DOHH2 (cell line): ENCODE data around the gene TOPBP1.

ENCODE experiments used
- H3F3A ChIP-seq: fragments of 200-600 bp; sonication (generic), shearing (Covaris generic); 2 replicates; pipeline ENCODE4 v1.6.0; 2016; ENCODE audit warnings: antibody characterized with exemption, mild to moderate bottlenecking; ENCODE audit not compliant: control insufficient read depth, insufficient read depth
- H3K27ac ChIP-seq: fragments of 200-600 bp; sonication (generic); 2 replicates; pipeline ENCODE4 v1.5.1; 2014; ENCODE audit warnings: low read depth, mild to moderate bottlenecking, low read length, moderate library complexity
- H3K27me3 ChIP-seq: fragments of 200-600 bp; sonication (generic); 2 replicates; pipeline ENCODE4 v1.6.1; 2014; ENCODE audit warnings: mild to moderate bottlenecking, low read length, mixed read lengths; ENCODE audit not compliant: control insufficient read depth
- H3K36me3 ChIP-seq: fragments of 200-600 bp; sonication (generic); 2 replicates; pipeline ENCODE4 v1.6.1; 2014; ENCODE audit warnings: mild to moderate bottlenecking, low read length, moderate library complexity, mixed read lengths; ENCODE audit not compliant: control insufficient read depth
- H3K4me1 ChIP-seq: fragments of 200-600 bp; sonication (generic); 2 replicates; pipeline ENCODE4 v1.6.1; 2014; ENCODE audit warnings: mild to moderate bottlenecking, low read length, mixed read lengths; ENCODE audit not compliant: control insufficient read depth
- H3K4me2 ChIP-seq: fragments of 200-600 bp; sonication (generic); 2 replicates; pipeline ENCODE4 v1.6.0; 2014; ENCODE audit warnings: mild to moderate bottlenecking, low read length, moderate library complexity
- H3K4me3 ChIP-seq: fragments of 200-600 bp; sonication (generic); 2 replicates; pipeline ENCODE4 v1.5.1; 2014; ENCODE audit warnings: mild to moderate bottlenecking, low read length, mixed read lengths
- H3K79me2 ChIP-seq: fragments of 200-600 bp; sonication (generic); 2 replicates; pipeline ENCODE4 v1.6.1; 2014; ENCODE audit warnings: mild to moderate bottlenecking, low read length, mixed read lengths; ENCODE audit not compliant: control insufficient read depth
- H3K9me2 ChIP-seq: fragments of 200-600 bp; sonication (generic); replicated peaks from 2 replicates; pipeline ENCODE4 v1.6.1; 2014; ENCODE audit warnings: mild to moderate bottlenecking, low read length, mixed read lengths; ENCODE audit not compliant: control insufficient read depth
- H3K9me3 ChIP-seq: fragments of 200-600 bp; sonication (generic); 2 replicates; pipeline ENCODE4 v1.6.1; 2014; ENCODE audit warnings: antibody characterized with exemption, low read length, mixed read lengths; ENCODE audit not compliant: control insufficient read depth, insufficient read depth
- H4K20me1 ChIP-seq: fragments of 200-600 bp; sonication (generic); 2 replicates; pipeline ENCODE4 v1.6.0; 2014; ENCODE audit warnings: low read depth, mild to moderate bottlenecking, antibody characterized with exemption, low read length, moderate library complexity; ENCODE audit not compliant: control insufficient read depth, insufficient read depth
- CTCF ChIP-seq: fragments of 200-600 bp; sonication (generic); IDR thresholded peaks from one replicate; pipeline ENCODE4 v1.5.1; 2014; ENCODE audit warnings: antibody characterized with exemption, mild to moderate bottlenecking, low read depth, low read length; ENCODE audit not compliant: poor library complexity, severe bottlenecking
- EZH2phosphoT487 ChIP-seq: fragments of 200-600 bp; sonication (generic); IDR thresholded peaks from 2 replicates; pipeline ENCODE4 v1.6.1; 2017; ENCODE audit warnings: borderline replicate concordance, mild to moderate bottlenecking, antibody characterized with exemption, low read length, moderate library complexity, mixed read lengths

The TOPBP1 gene

GRCh38 chr3:133568294-133569014 is 93.3 kb downstream of the TOPBP1 start:
- Histone ChIP-seq H3K4me3 (no peak overlapping the region), H3K79me2 (peaks cover under 1% of the 10 kb centered on the region; the same call in 1 of the 2 replicates), H3F3A (peaks cover 16% of the 10 kb centered on the region), H3K4me1 (peaks cover 68% of the 10 kb centered on the region), H3K9me3 (no peaks in the 10 kb centered on the region), H4K20me1 (no peaks in the 10 kb centered on the region), H3K36me3 (no peaks in the 10 kb centered on the region), H3K27ac (no peak overlapping the region), H3K4me2 (no peak overlapping the region), H3K27me3 (no peaks in the 10 kb centered on the region), H3K9me2 (no peaks in the 10 kb centered on the region)
- TF ChIP-seq EZH2phosphoT487, result no peak
- no peak for TF ChIP-seq CTCF

GRCh38 chr3:133563816-133564215 is 97.9 kb downstream of the TOPBP1 start:
- no peaks in the 10 kb centered on the region for H3K9me2 ChIP-seq
- no peaks in the 10 kb centered on the region for H4K20me1 ChIP-seq
- no peaks in the 10 kb centered on the region for H3K36me3 ChIP-seq
- H3K4me3 ChIP-seq, result no peak overlapping the region
- peaks cover 47% of the 10 kb centered on the region for H3K4me1 ChIP-seq
- peaks cover 3% of the 10 kb centered on the region; the same call in 1 of the 2 replicates for H3F3A ChIP-seq
- H3K27me3 ChIP-seq, result no peaks in the 10 kb centered on the region
- no peaks in the 10 kb centered on the region for H3K9me3 ChIP-seq
- no peak overlapping the region for H3K4me2 ChIP-seq
- H3K27ac ChIP-seq, result no peak overlapping the region
- no peaks in the 10 kb centered on the region for H3K79me2 ChIP-seq
- no peak for TF ChIP-seq EZH2phosphoT487
- no peak for TF ChIP-seq CTCF

- Histone ChIP-seq H3K27ac (no peak overlapping the region), H3K27me3 (no peaks in the 10 kb centered on the region), H3K4me3 (no peak overlapping the region), H3K9me2 (no peaks in the 10 kb centered on the region), H3K79me2 (no peaks in the 10 kb centered on the region), H3K36me3 (no peaks in the 10 kb centered on the region), H3K4me1 (peaks cover 41% of the 10 kb centered on the region), H3K4me2 (no peak overlapping the region), H3K9me3 (no peaks in the 10 kb centered on the region), H3F3A (peaks cover 3% of the 10 kb centered on the region; the same call in 1 of the 2 replicates), H4K20me1 (no peaks in the 10 kb centered on the region)
- no peak for TF ChIP-seq EZH2phosphoT487
Measured at GRCh38 chr3:133563186-133563591, 98.6 kb downstream of the TOPBP1 start.

- H3K79me2 ChIP-seq, result no peaks in the 10 kb centered on the region
- H3K9me2 ChIP-seq, result no peaks in the 10 kb centered on the region
- H3K36me3 ChIP-seq, result no peaks in the 10 kb centered on the region
- H3K27me3 ChIP-seq, result no peaks in the 10 kb centered on the region
- no peaks in the 10 kb centered on the region for H4K20me1 ChIP-seq
- peaks cover 33% of the 10 kb centered on the region for H3K4me1 ChIP-seq
- no peak overlapping the region for H3K4me2 ChIP-seq
- TF ChIP-seq CTCF (no peak), EZH2phosphoT487 (no peak)
- no peaks in the 10 kb centered on the region for H3K9me3 ChIP-seq
- no peak overlapping the region for H3K4me3 ChIP-seq
- peaks cover 3% of the 10 kb centered on the region; the same call in 1 of the 2 replicates for H3F3A ChIP-seq
- H3K27ac ChIP-seq, result no peak overlapping the region
Measured at GRCh38 chr3:133562376-133562775, 99.4 kb downstream of the TOPBP1 start.
